Activated CD8-positive, alpha-beta memory T cell treated with anti-CD3 and anti-CD28 coated beads, Interleukin-2, amount 50 U/mL, for 24 hours (primary cell): ENCODE data around the gene ADAP1.
"Not testable (repeated sequence)": the region's sequence is repeated elsewhere in the genome, so short reads cannot be mapped to it uniquely, and the experiment has no call there.

ENCODE experiments used
- DNase-seq: peaks from one replicate; pipeline ENCODE4 v3.0.0-alpha.2; 2020; ENCODE audit errors: extremely low read depth

Gene ADAP1

GRCh38 chr7:882336-883035, 72.0 kb downstream of the ADAP1 start:
- no peak for DNase-seq

- DNase-seq: no peak
Measured at GRCh38 chr7:881441-882234, 72.8 kb downstream of the ADAP1 start.

- no peak for DNase-seq
Measured at GRCh38 chr7:880450-880849, 74.0 kb downstream of the ADAP1 start.

- DNase-seq: no peak
Measured at GRCh38 chr7:879706-880105, 74.8 kb downstream of the ADAP1 start.

- no peak for DNase-seq
Measured at GRCh38 chr7:879093-879492, 75.4 kb downstream of the ADAP1 start.

- no peak for DNase-seq
Measured at GRCh38 chr7:877312-878232, 76.9 kb downstream of the ADAP1 start.

- DNase-seq: no peak
Measured at GRCh38 chr7:876972-877311, 77.5 kb downstream of the ADAP1 start.

GRCh38 chr7:876077-876971, 78.2 kb downstream of the ADAP1 start, which contains the start of gene GET4:
GET4 (plus strand) TSS chr7:876554; CDS start chr7:876646, 92 bp downstream.
- peak; percentile 89 for DNase-seq

- no peak for DNase-seq
Measured at GRCh38 chr7:875476-876076, 78.9 kb downstream of the ADAP1 start.

- DNase-seq: no peak
Measured at GRCh38 chr7:875051-875450, 79.4 kb downstream of the ADAP1 start.

GRCh38 chr7:874031-874749, 80.3 kb downstream of the ADAP1 start:
- no peak for DNase-seq

- DNase-seq: peak; percentile 37
Measured at GRCh38 chr7:873367-874002, 81.0 kb downstream of the ADAP1 start.

- DNase-seq: not testable (repeated sequence)
Measured at GRCh38 chr7:872685-873084, 81.8 kb downstream of the ADAP1 start.

- no peak for DNase-seq
Measured at GRCh38 chr7:871900-872537, 82.5 kb downstream of the ADAP1 start.

GRCh38 chr7:869348-869747, 85.1 kb downstream of the ADAP1 start:
- DNase-seq: no peak

- no peak for DNase-seq
Measured at GRCh38 chr7:868189-868486, 86.3 kb downstream of the ADAP1 start.

- DNase-seq: no peak
Measured at GRCh38 chr7:867406-868188, 86.9 kb downstream of the ADAP1 start.

- no peak for DNase-seq
Measured at GRCh38 chr7:867001-867405, 87.5 kb downstream of the ADAP1 start.

GRCh38 chr7:865921-866320, 88.6 kb downstream of the ADAP1 start:
- no peak for DNase-seq
